Fibroblast of skin of left quadriceps (primary cell): Measurements from ENCODE around the gene PDP2.

Experiments
- DNase-seq, 2 experiments: peaks; one replicate each; pipeline ENCODE4 v3.0.0-alpha.2; 2013; ENCODE audit warnings: low read depth in 2 of 2

The PDP2 gene, protein sequence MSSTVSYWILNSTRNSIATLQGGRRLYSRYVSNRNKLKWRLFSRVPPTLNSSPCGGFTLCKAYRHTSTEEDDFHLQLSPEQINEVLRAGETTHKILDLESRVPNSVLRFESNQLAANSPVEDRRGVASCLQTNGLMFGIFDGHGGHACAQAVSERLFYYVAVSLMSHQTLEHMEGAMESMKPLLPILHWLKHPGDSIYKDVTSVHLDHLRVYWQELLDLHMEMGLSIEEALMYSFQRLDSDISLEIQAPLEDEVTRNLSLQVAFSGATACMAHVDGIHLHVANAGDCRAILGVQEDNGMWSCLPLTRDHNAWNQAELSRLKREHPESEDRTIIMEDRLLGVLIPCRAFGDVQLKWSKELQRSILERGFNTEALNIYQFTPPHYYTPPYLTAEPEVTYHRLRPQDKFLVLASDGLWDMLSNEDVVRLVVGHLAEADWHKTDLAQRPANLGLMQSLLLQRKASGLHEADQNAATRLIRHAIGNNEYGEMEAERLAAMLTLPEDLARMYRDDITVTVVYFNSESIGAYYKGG

DNA sequence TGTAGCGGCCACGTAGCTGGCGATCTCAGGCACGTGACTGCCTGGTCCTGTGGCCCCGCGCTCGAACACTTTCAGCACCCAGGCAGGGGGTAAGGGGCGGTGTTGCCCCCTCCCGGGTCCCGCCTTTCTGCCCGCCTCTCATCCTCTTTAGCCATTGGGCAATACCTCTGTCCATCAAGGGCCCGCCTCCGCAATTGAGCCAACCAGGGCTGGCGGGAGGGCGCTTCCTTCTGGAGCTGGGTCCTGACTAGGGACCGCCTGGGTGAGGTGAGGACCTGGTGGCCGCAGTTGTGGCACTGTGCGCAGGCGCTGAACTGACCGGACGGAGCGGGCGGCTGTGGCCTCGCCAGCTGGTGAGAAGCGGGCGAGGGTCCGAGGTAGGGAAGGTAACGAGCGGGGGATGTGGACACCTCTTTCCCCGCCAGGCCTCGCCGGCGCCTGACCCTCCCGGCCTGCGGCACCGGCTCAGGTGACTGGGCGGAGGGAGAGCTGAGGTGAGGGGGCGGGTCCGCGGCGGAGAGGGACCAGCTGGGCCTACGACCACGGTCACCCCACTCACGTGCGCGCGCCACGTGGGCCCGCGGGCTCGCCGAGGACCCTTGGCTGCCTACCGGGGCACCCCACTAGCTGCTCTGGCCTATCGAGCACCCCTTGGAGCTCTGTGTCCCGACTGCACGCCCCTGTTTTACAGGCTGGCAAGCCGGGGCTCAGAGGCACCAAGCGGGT is at the start of gene PDP2:
Gene PDP2 (plus strand): TSS at position 228 of the 726 bp plus-strand sequence. CDS start 3,770 bp downstream, outside the sequence.
- peak; percentile 90 for DNase-seq

DNA sequence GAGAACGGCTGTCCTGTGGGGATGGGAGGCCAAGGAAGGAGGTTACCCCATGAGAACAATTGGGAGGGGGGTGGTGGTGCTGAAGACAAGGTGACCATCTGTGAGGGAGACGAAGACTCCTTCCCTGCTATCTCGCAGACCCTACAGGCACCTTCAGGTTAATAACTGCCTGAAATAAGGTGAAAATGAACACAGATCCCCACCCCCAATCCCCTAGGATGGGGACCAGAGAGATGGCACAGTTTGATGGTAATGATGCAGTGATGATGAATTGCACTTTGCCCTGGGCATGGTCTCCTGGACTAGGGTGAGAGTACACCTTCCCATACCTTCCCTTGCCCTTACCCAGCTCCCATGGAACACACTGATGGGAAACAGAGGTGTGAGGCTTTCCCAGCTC is 48.1 kb upstream of the PDP2 start:
- no peak for DNase-seq

DNA sequence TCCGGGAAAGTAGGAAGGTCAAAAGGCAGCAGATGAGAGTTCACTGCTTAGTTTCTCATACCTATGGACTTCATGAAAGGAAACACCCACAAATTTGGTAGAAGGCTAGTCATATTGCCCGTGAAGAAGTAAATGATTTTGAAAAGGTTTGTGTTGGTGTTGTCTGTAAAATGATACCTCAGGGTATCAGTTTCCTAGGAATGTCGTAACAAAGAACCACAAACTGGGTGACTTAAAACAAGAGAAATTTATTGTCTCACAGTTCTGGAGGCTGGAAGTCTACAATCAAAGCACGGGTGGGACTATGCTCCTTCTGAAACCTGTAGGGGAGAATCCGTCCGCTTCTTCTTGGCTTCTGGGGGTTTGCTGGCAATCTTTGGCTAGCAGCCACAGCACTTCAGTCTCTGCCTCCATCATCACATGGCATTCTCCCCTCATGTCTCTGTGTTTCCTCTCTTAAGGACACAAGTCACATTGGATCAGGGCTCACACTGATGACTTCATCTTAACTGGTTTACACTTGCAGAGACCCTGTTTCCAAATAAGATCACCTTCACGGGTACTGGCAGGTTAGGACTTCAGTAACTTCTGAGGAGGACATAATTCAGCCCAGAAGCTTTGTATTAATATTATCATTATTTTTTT is 47.5 kb upstream of the PDP2 start:
- DNase-seq = peak in 1 of 2 experiments; percentile 3

DNA sequence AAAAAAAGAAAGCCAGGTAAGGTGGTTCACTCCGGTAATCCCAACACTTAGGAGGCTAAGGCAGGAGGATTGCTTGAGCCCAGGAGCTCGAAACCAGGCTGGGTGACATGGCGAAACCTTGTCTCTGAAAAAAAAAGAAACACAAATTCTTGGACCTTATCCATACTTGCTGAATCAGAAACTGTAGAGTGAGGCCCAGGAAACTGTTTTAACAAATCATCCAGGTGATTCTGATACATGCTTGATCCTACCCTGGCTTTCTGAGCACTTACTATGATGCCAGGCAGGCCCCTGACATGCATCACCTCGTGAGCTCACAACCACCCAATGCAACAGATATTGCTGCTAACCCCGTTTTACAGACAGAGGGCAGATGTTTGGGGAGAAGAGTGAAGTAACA is 45.6 kb upstream of the PDP2 start:
- no peak for DNase-seq

DNA sequence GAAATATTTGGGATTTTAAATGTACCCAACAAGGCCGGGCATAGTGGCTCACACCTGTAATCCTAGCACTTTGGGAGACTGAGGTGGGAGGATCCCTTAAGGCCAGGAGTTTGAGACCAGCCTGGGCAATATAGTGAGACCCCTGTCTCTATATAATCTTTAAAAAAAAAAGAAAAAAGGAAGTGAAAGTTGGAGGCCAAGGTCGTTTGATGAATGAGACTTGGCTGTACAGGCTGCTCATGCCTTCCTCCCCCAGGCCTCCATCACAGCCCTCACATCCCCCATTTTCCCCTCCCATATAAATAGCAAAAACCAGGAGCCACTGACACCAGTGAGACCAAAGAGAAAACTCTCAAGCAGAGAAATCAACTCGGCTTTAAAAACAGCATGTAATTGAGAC is 39.4 kb upstream of the PDP2 start:
- no peak for DNase-seq

DNA sequence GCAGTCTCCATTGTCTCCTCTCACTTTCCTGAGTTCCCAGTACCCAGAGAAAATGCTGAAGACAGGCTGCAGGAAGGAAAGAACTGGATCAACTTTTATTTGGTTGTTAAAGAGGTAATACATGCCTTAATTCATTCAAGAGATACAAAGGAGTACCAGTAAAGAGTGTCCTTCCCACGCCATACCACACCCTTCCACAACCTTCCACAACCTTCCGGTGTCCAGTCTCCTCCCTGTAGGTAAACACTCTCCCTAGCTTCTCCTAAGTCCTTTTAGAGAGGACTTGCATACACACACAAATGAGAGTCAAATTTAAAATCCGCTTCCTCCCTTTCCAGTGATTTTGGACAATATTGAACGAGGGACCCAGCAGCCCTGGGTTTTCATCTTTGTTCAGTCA is 38.9 kb upstream of the PDP2 start:
- DNase-seq = no peak

DNA sequence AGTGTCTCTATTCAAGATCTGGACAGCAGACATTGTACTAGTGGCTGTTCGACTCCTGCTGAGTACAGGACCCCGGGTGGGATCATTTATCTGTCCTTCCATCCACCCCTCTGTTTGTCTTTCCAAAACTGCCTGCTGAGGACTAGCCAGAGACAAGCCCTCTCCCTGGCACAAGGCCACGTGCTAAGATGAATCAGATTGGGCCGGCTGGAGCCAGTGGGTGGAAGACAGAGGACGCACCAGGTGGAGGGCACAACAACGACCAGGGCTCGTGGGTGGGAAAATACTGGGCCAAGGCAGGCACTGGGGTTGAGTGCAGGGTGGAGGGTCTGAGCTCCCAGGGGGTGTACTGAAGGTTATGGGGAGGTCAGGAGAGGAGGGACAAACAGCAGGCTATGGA is 37.5 kb upstream of the PDP2 start:
- no peak for DNase-seq

DNA sequence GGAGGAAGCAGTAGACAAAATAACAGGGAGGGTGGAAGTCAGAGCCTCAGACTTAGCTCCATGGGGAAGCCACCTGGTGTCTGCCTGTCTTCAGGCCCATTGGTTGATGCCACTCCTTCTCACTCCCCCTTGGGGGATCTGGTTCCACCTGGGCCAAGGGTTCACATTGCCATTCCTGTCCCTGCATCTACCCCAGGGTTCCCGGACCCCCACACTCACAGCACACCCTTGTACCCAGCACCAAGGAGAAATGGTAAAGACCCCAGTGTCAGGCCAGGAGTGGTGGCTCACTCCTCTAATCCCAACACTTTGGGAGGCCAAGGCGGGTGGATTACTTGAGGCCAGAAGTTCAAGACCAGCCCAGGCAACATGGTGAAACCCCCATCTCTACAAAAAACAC is 37.1 kb upstream of the PDP2 start:
- no peak for DNase-seq

DNA sequence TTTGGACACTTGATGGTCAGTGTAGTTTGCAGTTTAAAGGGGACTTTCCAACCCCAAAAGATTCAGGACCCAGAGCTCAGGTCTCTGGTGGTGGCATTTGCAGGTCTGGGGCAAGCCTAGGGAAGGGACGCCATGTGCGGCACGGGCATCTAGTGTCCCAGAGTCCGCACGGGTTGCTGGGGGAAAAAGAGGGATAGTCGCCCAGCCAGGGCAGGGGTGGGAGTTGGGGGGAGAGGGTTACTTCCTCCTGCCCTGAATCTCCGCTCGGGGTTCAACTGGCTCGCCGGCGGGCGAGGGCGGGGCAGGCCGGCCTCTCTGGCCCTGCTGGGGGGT is 36.3 kb upstream of the PDP2 start:
- no peak for DNase-seq

DNA sequence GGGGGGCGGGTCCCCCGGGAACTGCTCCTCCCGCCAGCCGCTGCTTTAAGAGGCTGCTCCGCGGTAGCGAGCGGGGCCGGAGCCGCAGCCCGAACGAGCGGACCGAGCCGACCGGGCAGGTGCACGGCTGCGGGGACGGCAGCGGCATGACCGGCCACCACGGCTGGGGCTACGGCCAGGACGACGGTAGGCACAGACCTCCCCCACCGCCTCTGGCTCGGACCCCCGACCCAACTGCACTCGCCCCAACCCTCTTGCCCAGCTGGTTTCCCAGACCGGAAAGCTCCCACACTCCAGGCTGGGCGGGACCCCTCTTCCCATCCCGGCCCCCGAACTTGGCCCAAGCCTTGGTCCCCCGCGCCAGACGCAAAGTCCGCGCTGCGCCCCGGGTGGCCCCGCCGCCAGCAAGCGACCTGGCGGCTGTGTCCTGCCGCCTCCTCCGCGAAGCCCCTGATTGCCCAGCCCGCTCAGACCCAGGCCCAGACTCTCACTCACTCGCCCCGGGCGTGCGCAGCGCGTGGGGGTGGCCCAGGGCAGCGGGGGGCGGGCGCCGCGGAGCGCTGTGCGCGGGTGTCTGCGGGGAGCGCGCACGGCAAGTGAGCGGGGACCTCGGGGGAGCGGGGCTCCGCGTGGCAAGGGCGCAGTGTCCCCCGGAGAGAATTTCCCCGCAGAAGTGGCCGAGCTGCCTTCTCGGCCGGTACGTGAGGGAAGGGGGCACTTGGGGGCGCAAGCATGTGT is 35.8 kb upstream of the PDP2 start, which contains the start of gene CA7:
Gene CA7 (plus strand): TSS at position 73 of the 738 bp plus-strand sequence. CDS start 74 bp downstream, at position 147.
- DNase-seq = no peak

DNA sequence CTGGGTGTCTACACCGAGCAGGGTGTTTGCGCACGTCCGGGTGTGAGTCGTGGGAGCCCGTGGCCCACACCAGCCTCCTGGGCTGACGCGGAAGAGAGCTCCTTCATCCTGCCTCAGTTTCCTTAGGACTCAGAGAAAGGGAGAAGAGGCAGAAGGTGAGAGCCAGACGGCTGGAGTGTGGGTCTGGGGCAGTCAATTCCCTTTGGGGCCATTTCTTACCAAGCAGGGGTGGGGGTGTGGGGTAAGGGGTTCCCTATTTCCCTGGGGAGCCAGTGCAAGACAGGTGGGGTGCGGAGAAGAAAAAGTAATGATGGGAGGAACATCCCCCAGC is 35.3 kb upstream of the PDP2 start:
- DNase-seq = no peak

DNA sequence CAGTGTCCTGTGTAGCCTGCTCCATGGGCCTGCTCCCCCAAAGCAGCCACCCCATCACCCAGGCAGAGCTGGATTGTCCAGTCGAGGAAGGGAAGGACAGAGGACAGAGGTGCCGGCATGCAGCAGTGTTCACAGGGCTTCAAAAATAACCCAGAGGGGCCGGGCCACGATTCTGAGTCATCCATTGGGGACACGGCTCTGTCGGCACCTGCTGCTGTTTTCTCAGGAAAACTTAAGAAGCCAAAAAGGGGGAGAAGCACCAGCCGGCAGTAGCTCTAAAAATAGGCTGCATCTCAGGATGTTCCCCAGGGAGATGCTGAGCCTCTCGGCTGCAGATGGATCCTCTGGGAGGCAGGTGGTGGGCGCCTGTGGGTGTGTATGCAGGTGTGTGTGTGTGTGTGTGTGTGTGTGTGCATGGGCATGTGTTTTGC is 34.5 kb upstream of the PDP2 start:
- DNase-seq = no peak

DNA sequence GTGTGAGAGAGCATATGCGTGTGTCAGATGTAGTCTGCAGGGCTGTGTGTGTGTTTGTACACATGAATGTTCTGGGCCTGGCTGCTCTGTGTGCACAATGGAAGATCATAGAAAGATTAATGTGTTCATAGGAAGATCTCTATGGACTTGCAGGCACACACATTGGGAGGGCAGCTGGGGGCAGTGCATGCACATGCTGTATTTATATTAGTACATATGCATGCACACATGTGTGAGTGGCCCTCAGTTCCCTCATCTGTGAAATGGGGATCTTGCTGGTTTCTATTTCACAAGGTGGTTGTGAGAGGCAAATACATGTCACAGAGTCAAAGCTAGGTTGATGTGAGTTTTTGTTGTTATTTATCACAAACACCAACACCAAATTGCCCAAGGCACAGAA is 34.0 kb upstream of the PDP2 start:
- DNase-seq = no peak

DNA sequence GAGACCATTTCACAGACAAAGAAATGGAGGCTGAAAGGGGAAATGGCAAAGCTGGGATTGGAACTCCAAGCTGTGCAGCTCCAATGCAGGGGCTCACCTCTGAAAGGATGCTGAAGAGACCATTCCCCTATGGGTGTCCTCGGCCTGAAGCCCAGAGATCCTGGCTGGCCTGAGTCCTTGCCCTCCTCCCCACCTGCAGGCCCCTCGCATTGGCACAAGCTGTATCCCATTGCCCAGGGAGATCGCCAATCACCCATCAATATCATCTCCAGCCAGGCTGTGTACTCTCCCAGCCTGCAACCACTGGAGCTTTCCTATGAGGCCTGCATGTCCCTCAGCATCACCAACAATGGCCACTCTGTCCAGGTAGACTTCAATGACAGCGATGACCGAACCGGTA is 33.5 kb upstream of the PDP2 start:
- no peak for DNase-seq

DNA sequence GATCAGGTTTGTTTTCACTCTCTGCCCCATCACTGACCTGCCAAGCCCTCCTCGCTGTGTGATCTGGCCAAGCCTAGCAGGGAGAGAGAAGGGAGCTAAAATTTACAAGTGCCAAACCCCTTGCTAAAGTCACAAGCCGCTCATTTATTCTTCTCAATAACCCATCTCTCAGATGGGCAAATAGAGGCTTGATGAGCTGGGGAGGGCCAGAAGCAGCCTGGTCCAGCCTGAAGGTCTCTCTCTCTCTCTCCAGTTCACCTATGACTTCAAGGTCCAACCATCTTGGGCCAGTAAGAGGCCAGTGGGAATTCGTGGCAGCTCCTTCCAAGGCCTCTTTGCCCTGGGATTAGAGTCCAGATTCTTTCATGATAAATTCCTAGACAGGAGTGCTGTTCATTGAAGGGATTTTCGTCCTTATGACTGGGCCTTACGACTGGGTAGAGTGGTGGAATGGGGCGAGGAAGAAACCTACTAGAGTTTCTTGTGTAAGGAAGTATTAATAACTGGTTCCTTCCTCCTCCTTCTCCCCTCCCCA is 32.7 kb upstream of the PDP2 start:
- DNase-seq = no peak

DNA sequence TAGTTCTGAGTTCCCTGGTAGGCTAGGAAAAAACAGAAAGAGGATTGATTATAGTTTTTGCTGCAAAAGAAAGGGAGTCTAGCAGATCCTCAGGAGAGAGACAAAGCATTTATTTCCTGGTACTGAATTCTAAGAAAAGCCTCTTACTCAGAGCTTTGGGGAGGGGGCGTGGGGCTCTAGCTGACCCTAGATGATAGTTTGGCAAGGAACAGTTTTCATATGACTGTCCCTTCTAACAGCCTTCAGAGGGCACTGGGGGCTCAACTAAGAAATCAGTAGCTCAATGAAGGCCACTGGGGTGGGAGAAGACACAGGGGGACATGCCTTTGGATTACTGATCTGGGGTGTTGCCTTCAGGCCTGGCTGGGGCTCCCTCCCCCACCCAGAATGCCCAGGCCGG is 32.1 kb upstream of the PDP2 start:
- no peak for DNase-seq

DNA sequence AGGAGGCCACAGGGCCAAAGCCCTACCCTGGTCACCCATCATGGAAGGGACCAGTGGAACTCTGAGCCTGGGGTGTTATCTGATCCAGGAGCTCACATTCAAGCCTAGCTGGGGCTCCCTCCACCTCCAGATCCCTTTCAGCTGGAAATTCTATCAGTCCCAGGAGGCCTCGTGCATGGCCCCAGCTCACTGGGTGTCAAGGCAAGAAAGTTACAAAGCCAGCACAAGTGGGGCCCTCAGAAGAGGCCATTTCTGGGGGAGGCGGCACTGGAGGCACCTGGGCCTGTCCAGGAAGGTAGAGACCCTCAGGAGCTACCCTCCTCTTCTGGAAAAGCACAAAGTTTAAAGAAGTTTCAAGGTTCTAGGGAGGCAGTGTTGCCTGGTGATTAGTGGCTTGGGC is 31.3 kb upstream of the PDP2 start:
- DNase-seq = no peak

DNA sequence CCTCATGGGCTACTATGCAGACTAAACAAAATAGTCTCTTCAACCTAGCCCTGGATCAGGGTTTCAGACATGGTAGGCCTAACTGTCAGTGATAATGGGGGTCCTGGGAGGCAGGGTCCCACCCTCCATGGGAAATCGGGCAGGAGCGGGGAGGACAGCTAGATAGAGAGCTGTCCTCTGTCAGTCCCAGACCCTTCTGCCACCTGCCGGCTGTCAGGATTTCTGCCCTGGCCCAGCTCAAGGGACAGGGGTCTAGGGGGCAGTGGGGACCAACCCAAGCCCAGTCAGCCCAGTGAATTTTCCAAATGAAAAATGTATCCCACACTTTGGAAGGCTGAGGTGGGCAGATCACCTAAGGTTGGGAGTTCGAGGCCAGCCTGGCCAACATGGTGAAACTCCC is 30.8 kb upstream of the PDP2 start:
- no peak for DNase-seq

DNA sequence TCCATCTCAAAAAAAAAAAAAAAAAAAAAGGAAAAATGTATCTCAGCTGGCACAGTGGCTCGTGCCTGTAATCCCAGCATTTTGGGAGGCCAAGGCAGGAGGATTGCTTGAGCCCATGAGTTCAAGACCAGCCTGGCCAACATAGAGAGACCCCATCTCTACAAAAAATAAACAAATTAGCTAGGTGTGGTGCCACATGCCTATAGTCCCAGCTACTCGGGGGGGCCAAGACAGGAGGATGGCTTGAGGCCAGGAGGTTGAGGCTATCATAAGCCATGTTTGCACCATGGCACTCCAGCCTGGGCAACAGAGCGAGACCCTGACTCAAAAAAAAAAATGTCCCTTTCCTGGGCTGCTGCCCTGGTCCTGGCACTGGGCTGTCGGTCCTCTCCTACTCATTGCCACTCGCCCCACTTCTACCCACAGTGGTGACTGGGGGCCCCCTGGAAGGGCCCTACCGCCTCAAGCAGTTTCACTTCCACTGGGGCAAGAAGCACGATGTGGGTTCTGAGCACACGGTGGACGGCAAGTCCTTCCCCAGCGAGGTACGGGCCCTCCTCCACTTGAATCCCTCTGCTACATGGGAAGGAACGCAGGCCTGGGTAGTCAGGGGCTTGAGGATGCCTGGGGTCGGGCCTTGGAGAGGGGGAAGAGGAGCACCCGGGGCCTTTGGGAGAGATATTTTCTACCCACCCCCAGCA is 30.1 kb upstream of the PDP2 start:
- no peak for DNase-seq

DNA sequence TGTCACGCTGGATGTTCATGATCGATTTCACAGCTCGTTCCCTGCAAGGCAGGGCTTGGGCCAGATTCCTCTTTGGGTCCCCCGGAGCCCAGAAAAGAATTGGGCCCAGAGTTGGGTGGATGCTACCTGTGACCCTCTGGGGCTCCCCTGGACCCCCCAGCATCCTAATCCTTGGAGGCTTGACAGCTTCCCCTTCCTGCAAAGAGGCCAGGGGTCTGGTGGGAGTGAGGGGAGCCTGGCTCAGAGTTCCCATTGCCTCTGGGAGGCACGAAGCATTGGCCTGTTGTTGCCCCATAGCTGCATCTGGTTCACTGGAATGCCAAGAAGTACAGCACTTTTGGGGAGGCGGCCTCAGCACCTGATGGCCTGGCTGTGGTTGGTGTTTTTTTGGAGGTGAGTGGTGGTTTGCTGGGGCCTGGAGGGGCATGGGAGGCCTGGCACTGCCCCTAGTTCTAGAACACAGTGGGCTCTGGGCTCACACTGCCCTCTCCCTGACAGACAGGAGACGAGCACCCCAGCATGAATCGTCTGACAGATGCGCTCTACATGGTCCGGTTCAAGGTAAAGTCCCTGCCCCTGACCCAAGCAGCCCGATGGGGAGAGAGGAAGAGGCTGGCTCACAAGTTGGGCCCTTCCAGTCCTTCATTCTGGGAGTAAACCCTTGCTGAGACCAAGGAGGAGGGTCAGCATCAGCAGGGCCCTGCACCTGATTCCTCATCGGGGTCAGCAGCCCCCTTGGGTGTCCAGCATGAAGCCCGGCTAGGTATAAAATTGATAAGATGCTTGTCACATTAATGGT is 28.9 kb upstream of the PDP2 start:
- no peak for DNase-seq
